ENCODE results near the gene FGFRL1.

DNA sequence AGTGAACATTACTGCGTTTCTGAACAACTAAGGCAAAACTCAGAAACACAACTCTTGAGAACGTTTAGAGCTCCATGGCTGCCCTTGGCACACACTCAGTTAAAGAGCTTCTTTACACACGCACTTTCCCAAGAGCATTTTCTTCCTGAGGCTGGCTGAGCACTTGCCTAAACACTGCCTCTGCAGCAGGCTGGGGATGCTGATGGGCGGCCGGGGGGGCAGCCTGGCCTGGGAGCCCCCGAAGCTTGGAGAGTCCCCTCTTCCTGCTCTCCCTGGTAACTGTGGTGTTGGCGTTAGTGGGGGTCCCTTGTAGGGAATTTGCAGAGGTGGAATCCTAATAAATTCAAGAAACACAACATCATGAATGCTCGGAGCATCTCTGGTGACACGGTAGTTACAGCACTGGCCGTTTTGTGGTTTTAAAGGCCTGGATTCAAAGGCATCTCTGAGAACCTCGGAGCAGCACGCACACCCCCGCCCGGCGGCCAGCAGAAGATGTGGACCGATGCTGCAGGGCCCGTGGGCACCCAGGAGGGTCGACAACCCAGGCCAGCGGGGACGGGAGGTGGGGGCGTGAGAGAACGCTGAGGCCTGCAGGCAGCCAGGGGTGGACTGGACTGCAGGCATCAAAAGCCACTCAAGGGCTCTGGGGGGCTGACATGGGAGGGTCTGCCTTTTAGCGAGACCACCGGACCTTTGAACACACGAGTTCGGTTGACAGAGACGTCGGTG lies 45.4 kb downstream of the FGFRL1 start:
- TF ChIP-seq POLR2AphosphoS5 (IDR thresholded peaks at IDR 0.05) (no peak), CTCF (IDR thresholded peaks at IDR 0.05) (no peak)

Data from breast epithelium (tissue), 3 donors.